ELR (cell line): ENCODE measurements around the gene ITGB1BP2.
"Not testable (repeated sequence)": the region's sequence is repeated elsewhere in the genome, so short reads cannot be mapped to it uniquely, and the experiment has no call there.

Experiments
- DNase-seq: peaks from one replicate; pipeline ENCODE4 v3.0.0-alpha.2; 2015; ENCODE audit warnings: low read depth

Gene ITGB1BP2

GRCh38 chrX:71302461-71303213 lies 1.1 kb downstream of the ITGB1BP2 start:
- peak; percentile 57 for DNase-seq

GRCh38 chrX:71304561-71304960 lies 3.0 kb downstream of the ITGB1BP2 start:
- DNase-seq: no peak

GRCh38 chrX:71315917-71316316 lies 14.4 kb downstream of the ITGB1BP2 start:
- DNase-seq: peak; percentile 36

- not testable (repeated sequence) for DNase-seq
These were observed 15.4 kb downstream of the ITGB1BP2 start for GRCh38 chrX:71316959-71317358.

- no peak for DNase-seq
These were observed 18.6 kb downstream of the ITGB1BP2 start for GRCh38 chrX:71320126-71320525.

- no peak for DNase-seq
These were observed 20.2 kb downstream of the ITGB1BP2 start for GRCh38 chrX:71321731-71322130.

GRCh38 chrX:71324452-71324851 lies 22.9 kb downstream of the ITGB1BP2 start:
- not testable (repeated sequence) for DNase-seq

- no peak for DNase-seq
These were observed 24.8 kb downstream of the ITGB1BP2 start for GRCh38 chrX:71326394-71326793.

GRCh38 chrX:71349151-71349665 lies 47.7 kb downstream of the ITGB1BP2 start:
- DNase-seq: peak; percentile 2

- not testable (repeated sequence) for DNase-seq
These were observed 48.3 kb downstream of the ITGB1BP2 start for GRCh38 chrX:71349867-71350266.

GRCh38 chrX:71352439-71352838 lies 50.9 kb downstream of the ITGB1BP2 start:
- DNase-seq: not testable (repeated sequence)
